GM12892 (cell line): Measurements from ENCODE around the gene DCP1B.

Source experiments
- POLR2A ChIP-seq: IDR thresholded peaks from 2 replicates; pipeline ENCODE4 v1.6.1; 2011; ENCODE audit warnings: low read depth, low read length, control low read depth
- TAF1 ChIP-seq: IDR thresholded peaks from 2 replicates; pipeline ENCODE4 v1.6.1; 2011; ENCODE audit warnings: low read depth, mild to moderate bottlenecking, control low read depth, low read length, borderline replicate concordance

- TF ChIP-seq POLR2A (no peak), TAF1 (no peak)
Observed at GRCh38 chr12:1966561-1967226, 37.6 kb downstream of the DCP1B start.
